PFSK-1 (cell line): Measurements from ENCODE around the gene TM2D3.

Source experiments
- TAF1 ChIP-seq: IDR thresholded peaks from 2 replicates; pipeline ENCODE4 v1.6.1; 2012; ENCODE audit warnings: low read length, control low read depth, borderline replicate concordance; ENCODE audit not compliant: insufficient read depth
- TF ChIP-seq, protein P1 (sequence below), 2 experiments: IDR thresholded peaks; 2 replicates each; pipeline versions ENCODE4 v1.6.1 to v1.8.0; 2011 to 2012; ENCODE audit warnings: low read depth in 2 of 2, low read length in 2 of 2, control low read depth in 1 of 2, inconsistent platforms in 1 of 2, mild to moderate bottlenecking in 1 of 2, moderate library complexity in 1 of 2; ENCODE audit not compliant: insufficient read depth in 1 of 2

DNA sequence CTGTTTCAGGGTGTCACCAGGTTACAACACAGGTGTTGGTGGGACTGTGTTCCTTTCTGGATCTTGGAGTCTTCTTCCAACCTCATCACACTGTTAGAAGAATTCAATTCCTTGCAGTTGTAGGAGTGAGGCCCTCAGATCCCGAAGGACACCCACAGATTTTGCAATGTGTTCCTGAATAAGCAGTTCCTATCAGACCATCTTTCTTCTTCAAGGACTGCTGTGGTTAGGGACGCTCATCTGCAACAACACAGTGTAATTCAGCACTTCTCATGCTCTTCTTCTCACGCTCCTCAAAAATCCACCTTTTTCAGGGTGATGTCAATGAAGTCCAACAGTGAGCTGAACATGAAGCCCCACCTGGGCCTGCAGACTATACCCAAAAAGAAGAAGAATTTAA, 18.8 kb downstream of the TM2D3 start:
- TF ChIP-seq, protein P1, sequence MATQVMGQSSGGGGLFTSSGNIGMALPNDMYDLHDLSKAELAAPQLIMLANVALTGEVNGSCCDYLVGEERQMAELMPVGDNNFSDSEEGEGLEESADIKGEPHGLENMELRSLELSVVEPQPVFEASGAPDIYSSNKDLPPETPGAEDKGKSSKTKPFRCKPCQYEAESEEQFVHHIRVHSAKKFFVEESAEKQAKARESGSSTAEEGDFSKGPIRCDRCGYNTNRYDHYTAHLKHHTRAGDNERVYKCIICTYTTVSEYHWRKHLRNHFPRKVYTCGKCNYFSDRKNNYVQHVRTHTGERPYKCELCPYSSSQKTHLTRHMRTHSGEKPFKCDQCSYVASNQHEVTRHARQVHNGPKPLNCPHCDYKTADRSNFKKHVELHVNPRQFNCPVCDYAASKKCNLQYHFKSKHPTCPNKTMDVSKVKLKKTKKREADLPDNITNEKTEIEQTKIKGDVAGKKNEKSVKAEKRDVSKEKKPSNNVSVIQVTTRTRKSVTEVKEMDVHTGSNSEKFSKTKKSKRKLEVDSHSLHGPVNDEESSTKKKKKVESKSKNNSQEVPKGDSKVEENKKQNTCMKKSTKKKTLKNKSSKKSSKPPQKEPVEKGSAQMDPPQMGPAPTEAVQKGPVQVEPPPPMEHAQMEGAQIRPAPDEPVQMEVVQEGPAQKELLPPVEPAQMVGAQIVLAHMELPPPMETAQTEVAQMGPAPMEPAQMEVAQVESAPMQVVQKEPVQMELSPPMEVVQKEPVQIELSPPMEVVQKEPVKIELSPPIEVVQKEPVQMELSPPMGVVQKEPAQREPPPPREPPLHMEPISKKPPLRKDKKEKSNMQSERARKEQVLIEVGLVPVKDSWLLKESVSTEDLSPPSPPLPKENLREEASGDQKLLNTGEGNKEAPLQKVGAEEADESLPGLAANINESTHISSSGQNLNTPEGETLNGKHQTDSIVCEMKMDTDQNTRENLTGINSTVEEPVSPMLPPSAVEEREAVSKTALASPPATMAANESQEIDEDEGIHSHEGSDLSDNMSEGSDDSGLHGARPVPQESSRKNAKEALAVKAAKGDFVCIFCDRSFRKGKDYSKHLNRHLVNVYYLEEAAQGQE (IDR thresholded peaks at IDR 0.05; ENCODE audit: insufficient read depth in 1 of 2, low read depth in 2 of 2, low read length in 2 of 2), result no peak
- no peak for TF ChIP-seq TAF1
